ENCODE data around the gene OR9I1.

Gene OR9I1

GRCh38 chr11:58125469-58125868, at the start of gene OR9I1:
TSS of gene OR9I1 (minus strand) at chr11:58125530. CDS start at chr11:58119444, 6,086 bp downstream.
- no peak for DNase-seq (ENCODE audit: low read depth, low spot score)

DNA sequence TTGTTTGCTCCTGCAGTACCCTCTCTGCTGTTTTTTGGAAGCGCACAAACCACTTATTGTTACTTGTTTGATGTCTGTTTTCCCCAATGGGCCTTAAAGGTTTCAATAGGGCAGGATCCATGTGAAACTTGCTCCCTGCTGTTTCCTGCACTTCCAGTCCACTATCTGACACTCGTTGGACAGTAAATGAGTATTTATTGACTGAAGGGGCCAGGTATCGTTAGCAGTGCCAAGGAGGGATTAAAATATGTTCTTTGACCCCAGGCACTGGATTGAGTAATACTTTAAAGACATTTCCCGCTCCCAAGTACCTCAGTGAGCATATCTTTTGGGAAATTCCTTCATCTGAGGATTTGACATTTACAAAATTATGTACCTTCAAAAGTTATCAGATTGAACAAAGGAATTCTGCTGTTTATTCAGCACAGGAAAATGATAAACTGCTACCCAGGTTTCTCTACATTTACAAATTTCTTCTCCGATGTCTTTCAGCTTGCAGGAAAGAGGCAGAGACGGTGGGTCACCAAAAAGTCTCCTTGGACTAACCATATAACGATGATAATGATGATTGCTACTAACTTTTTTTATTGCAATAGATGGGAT, 40.3 kb upstream of the OR9I1 start:
- DNase-seq (ENCODE audit: low read depth, low spot score) = no peak

- DNase-seq (ENCODE audit: low read depth, low spot score) = no peak
Observed at GRCh38 chr11:58164990-58165389, 39.7 kb upstream of the OR9I1 start.

- DNase-seq (ENCODE audit: low read depth, low spot score) = no peak
Observed at GRCh38 chr11:58164389-58164788, 39.1 kb upstream of the OR9I1 start.

GRCh38 chr11:58152781-58153180, 27.5 kb upstream of the OR9I1 start:
- no peak for DNase-seq (ENCODE audit: low read depth, low spot score)

DNA sequence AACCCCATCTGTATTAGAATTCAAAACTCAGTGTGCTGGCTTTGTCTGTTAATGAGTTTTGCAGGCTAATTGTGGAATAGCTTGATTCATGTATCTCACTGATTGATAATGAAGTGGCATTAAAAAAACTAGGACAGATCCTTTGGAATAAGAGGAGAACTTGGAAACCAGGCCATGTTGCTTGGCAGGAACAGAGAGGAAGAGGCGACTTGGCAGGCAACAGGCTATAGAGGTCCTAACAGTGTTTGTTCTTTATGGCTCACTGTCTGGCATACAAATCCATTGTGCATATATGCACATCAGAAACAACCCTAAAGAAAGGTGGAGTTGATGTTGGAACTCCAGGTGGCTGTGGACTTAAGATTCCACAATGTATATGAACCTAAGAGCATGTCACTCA, 17.4 kb upstream of the OR9I1 start:
- DNase-seq (ENCODE audit: low read depth, low spot score) = no peak

DNA sequence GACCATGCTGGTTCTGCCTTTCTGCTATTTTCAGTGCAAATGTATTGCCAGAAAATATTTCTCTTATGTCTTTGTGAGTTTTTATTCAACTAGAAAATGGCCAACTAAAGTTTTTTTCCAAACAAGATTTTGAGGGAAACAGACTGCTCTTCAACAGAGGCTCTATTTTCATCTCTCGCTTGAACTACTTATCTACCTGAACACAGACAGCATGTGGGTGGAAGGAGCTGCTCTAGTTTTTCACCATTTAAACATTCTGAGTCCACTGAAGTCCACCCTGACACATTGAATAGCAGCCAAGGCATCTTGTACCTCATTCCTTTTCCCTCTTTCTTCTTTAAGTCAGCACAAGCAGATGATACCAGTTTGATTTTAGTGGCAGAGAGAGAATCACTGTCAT, 9.8 kb upstream of the OR9I1 start:
- DNase-seq (ENCODE audit: low read depth, low spot score) = no peak

DNA sequence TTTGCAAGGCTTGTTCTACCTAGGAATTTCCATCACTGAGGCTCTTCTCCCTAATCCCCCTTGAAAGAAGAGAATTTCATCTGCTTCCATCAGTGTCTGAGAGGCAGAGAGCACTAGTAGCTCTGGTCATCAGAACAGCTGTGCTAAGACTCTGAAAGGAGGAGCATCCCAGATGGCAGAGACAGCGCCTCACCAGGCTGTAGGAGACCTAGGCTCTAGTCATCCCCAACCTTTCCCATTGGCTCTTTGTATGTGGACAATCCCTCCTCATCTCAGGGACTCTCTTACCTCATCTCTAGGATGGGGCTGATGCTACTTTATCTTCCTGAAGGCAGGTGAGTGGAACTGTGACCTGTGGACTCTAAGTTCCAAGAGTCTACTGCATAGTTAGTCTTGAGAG, 8.8 kb upstream of the OR9I1 start:
- DNase-seq (ENCODE audit: low read depth, low spot score) = no peak

DNA sequence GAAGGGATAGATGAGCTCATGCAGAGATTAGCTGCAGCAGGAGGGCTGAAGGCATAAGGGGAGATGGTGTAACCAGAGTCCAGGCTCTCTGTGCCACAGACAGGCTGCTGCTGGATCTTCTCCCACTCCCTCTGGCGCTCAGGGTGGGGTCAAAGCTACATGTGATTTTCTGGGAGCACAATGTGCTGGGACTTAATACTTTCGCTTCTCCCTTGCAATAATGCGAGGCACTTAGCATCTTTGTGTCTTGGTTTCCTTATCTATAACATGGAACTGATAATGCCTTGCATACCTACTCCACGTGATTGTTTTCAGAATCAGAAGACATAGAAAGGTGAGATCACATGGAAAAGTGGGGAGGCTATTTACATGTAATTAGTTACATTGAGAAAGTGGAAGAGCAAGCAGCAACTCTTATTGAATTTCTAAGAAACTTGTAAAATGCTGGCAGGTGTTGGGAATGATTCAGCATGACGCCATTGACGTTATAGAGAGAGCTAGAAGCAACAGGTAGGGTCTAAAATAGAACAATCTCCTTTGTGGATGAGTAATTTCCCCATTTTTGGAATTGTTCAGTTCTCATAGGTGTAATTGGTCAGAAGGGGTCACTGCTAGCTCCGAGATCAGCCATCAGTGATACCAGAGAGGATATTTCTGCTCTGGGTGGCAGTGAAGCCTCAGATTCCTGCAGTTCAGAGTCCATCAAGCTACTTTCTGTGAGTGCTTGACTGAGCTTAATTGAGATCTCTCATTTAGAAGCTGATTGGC, 8.2 kb upstream of the OR9I1 start:
- DNase-seq (ENCODE audit: low read depth, low spot score) = no peak

DNA sequence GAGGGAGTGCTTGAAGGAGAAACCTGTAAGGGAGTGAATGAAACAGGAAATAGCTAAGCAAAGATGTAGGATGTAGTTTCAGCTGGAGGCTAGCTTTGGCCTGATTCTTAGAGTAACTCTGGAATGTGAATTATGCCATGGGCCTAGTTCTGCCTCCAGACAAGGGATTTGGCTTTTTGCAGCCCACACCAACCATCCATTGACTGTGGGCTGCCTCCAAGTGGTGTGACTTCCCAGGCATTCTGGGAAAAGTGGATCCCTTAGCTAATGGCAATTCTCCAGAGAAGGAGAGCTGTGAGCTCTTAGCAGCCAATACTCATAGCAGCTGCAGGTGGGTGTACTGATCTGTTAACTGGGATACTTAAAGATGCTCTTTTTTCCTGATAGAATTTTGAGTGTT, 2.0 kb upstream of the OR9I1 start:
- peak; percentile 14 for DNase-seq (ENCODE audit: low read depth, low spot score)

DNA sequence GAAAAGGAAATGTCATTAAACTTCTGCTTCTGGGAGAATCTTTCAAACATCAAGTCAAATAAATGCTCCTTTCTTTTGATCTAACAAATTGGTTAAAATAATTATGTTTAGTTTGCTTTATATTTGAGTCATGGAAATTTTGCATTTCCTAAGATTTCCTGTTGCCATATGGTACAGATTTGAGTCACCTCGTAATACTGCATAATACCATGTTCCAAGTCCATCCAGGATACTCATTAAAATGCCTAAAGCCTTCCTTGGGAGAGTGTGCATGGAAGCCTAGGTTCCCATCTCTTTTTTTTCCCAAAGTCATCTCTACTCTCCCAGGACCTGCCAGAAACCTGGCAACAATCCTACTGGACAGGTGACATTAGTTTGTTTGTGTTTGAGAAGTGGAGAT, 4.2 kb downstream of the OR9I1 start:
- no peak for DNase-seq (ENCODE audit: low read depth, low spot score)

GRCh38 chr11:58097437-58097836, 27.9 kb downstream of the OR9I1 start:
- no peak for DNase-seq (ENCODE audit: low read depth, low spot score)

GRCh38 chr11:58086528-58086927, 38.8 kb downstream of the OR9I1 start:
- DNase-seq (ENCODE audit: low read depth, low spot score) = no peak

GRCh38 chr11:58075781-58076180, 49.5 kb downstream of the OR9I1 start:
- DNase-seq (ENCODE audit: low read depth, low spot score) = no peak

- DNase-seq (ENCODE audit: low read depth, low spot score) = no peak
Observed at GRCh38 chr11:58070585-58070984, 54.7 kb downstream of the OR9I1 start.

GRCh38 chr11:58068655-58069054, 56.7 kb downstream of the OR9I1 start:
- no peak for DNase-seq (ENCODE audit: low read depth, low spot score)

GRCh38 chr11:58067685-58068084, 57.6 kb downstream of the OR9I1 start:
- no peak for DNase-seq (ENCODE audit: low read depth, low spot score)
